Endothelial cell of umbilical vein (primary cell): Measurements from ENCODE around the gene NEDD4L. TPM values are rescaled to one million over a fixed set of nuclear protein-coding genes. Genes with fewer than 3 reads are reported as not detected.

Experiments
- BruUV-seq: library from RNA; stranded (reverse); fragments of 400-500 nt; replicated peaks from 2 replicates; lab custom pipeline; 2021; lab: Mats Ljungman, UMichigan
- CTCF ChIA-PET: fragments of 300-600, 350-600 bp; sonication (Branson Sonifier 250); formaldehyde crosslinking; loops from one replicate; lab custom pipeline; 2021; ENCODE audit warnings: antibody characterized with exemption, inconsistent platforms; lab: Charles Lee
- POLR2A ChIA-PET: fragments of 300-600, 350-600 bp; sonication (Branson Sonifier 250); formaldehyde crosslinking; loops from one replicate; lab custom pipeline; 2021; ENCODE audit warnings: antibody characterized with exemption, inconsistent platforms; lab: Charles Lee
- DNase-seq: peaks from one replicate; pipeline ENCODE4 v3.0.0-alpha.2; 2011; ENCODE audit warnings: low read depth, low spot score
- FAIRE-seq: peaks from 2 replicates; lab custom pipeline; 2011; peaks lifted over from hg19 to GRCh38; lab: Jason Lieb, UNC
- H2AFZ ChIP-seq: 2 replicates; pipeline ENCODE4 v1.6.0; 2012; ENCODE audit warnings: low read depth, low read length, control low read depth, inconsistent platforms
- H3K27ac ChIP-seq: 2 replicates; pipeline ENCODE4 v1.5.1; 2011; ENCODE audit warnings: low read depth, mild to moderate bottlenecking, control low read depth, low read length, moderate library complexity; ENCODE audit not compliant: insufficient read depth
- H3K27me3 ChIP-seq, 2 experiments: 2 replicates each; pipeline versions ENCODE4 v1.6.0 to v1.6.1; 2011; ENCODE audit warnings: low read length in 2 of 2, mixed read lengths in 1 of 2; ENCODE audit not compliant: control insufficient read depth in 2 of 2, insufficient read depth in 2 of 2
- H3K36me3 ChIP-seq, 2 experiments: 2 replicates in 1 of 2; 3 replicates in 1 of 2; pipeline ENCODE4 v1.5.1; 2011; ENCODE audit warnings: low read length in 2 of 2, mild to moderate bottlenecking in 1 of 2, moderate library complexity in 1 of 2; ENCODE audit not compliant: control insufficient read depth in 2 of 2, insufficient read depth in 2 of 2; ENCODE audit errors: extremely low read depth in 1 of 2
- H3K4me1 ChIP-seq: 3 replicates; pipeline ENCODE4 v1.5.1; 2011; ENCODE audit warnings: mild to moderate bottlenecking, low read length; ENCODE audit not compliant: control insufficient read depth, insufficient read depth; ENCODE audit errors: extremely low read depth
- H3K4me2 ChIP-seq: 2 replicates; pipeline ENCODE4 v1.6.1; 2011; ENCODE audit warnings: low read length, control low read depth, mixed read lengths; ENCODE audit not compliant: insufficient read depth
- H3K4me3 ChIP-seq, 3 experiments: fragments of 200-600 bp in 1 of 3; sonication (generic), shearing (Covaris generic) in 1 of 3; replicated peaks in 1 of 3; 2 replicates each; pipeline ENCODE4 v1.5.1; 2011 to 2016; ENCODE audit warnings: control low read depth in 3 of 3, low read length in 3 of 3, mild to moderate bottlenecking in 2 of 3, inconsistent platforms in 1 of 3, low read depth in 1 of 3, moderate library complexity in 1 of 3; ENCODE audit not compliant: insufficient read depth in 1 of 3
- H3K79me2 ChIP-seq: 2 replicates; pipeline ENCODE4 v1.6.0; 2012; ENCODE audit warnings: low read length, inconsistent platforms; ENCODE audit not compliant: control insufficient read depth, insufficient read depth
- H3K9ac ChIP-seq: replicated peaks from 2 replicates; pipeline ENCODE3; 2011; ENCODE audit warnings: low read length, control low read depth; ENCODE audit not compliant: insufficient read depth; ENCODE audit errors: extremely low read depth
- H3K9me1 ChIP-seq: replicated peaks from 3 replicates; pipeline ENCODE4 v1.6.0; 2011; ENCODE audit warnings: mild to moderate bottlenecking, low read length; ENCODE audit not compliant: control insufficient read depth, insufficient read depth; ENCODE audit errors: extremely low read depth
- H3K9me3 ChIP-seq: replicated peaks from 2 replicates; pipeline ENCODE4 v1.5.1; 2012; ENCODE audit warnings: low read length, inconsistent platforms; ENCODE audit not compliant: control insufficient read depth, insufficient read depth
- H4K20me1 ChIP-seq: replicated peaks from 2 replicates; pipeline ENCODE3; 2011; ENCODE audit warnings: mild to moderate bottlenecking, low read length; ENCODE audit not compliant: control insufficient read depth, insufficient read depth; ENCODE audit errors: extremely low read depth
- EZH2 ChIP-seq: IDR thresholded peaks from 2 replicates; pipeline ENCODE4 v1.6.1; 2012; ENCODE audit warnings: borderline replicate concordance, low read depth, mild to moderate bottlenecking, moderate library complexity, low read length, inconsistent platforms; ENCODE audit not compliant: severe bottlenecking
- FOS ChIP-seq: IDR thresholded peaks from 2 replicates; pipeline ENCODE4 v1.6.1; 2011; ENCODE audit warnings: mild to moderate bottlenecking, low read length, moderate library complexity, borderline replicate concordance; ENCODE audit not compliant: insufficient read depth
- GATA2 ChIP-seq: IDR thresholded peaks from 2 replicates; pipeline ENCODE4 v1.7.0; 2011; ENCODE audit warnings: low read depth, mild to moderate bottlenecking, moderate library complexity, mixed read lengths, low read length; ENCODE audit not compliant: insufficient read length, insufficient read depth
- JUN ChIP-seq: IDR thresholded peaks from 2 replicates; pipeline ENCODE4 v1.6.1; 2011; ENCODE audit warnings: borderline replicate concordance, low read depth; ENCODE audit not compliant: insufficient read length, insufficient read depth
- MYC ChIP-seq: IDR thresholded peaks from one replicate; pipeline ENCODE4 v1.6.1; 2011; ENCODE audit warnings: mild to moderate bottlenecking, low read depth, low read length
- POLR2A ChIP-seq: IDR thresholded peaks from 2 replicates; pipeline ENCODE4 v1.6.1; 2012; ENCODE audit warnings: low read depth, mild to moderate bottlenecking, control low read depth, low read length
- POLR2AphosphoS5 ChIP-seq: IDR thresholded peaks from 2 replicates; pipeline ENCODE4 v1.6.1; 2012; ENCODE audit warnings: low read depth, mild to moderate bottlenecking, control low read depth, low read length, moderate library complexity; ENCODE audit not compliant: insufficient read depth
- dilution Hi-C: fragments of 300-500 bp; cut with MboI; formaldehyde crosslinking; loops from one replicate; pipeline ENCODE4 v1.15.0; 2019; ENCODE audit warnings: low sequenced_read_pairs; ENCODE audit not compliant: extremely low pct_ligation_motif_present
- intact Hi-C: fragments of 100-400 bp; cut with micrococcal nuclease; formaldehyde crosslinking; loops from one replicate; pipeline ENCODE4 v1.10.0; 2022
- polyA plus RNA-seq, 4 experiments: library from polyadenylated mRNA; depleted of rRNA in 3 of 4; stranded (reverse) in 3 of 4; unstranded in 1 of 4; fragments of >200 nt; gene quantifications; 2 replicates each; pipeline versions ENCODE4 v1.2.1 to v1.2.3, GENCODE V29; 2011 to 2012; ENCODE audit warnings: missing spikeins in 1 of 4
- total RNA-seq: library from RNA; stranded (reverse); gene quantifications from 2 replicates; pipeline ENCODE4 v1.2.3, GENCODE V29; 2021
- TF ChIP-seq, protein P1 (sequence below), 2 donors: IDR thresholded peaks; 1 replicate in 1 of 2; 2 replicates in 1 of 2; pipeline ENCODE4 v1.5.1; 2011; ENCODE audit warnings: low read length in 2 of 2, mild to moderate bottlenecking in 2 of 2, moderate library complexity in 2 of 2, control low read depth in 1 of 2, inconsistent platforms in 1 of 2, low read depth in 1 of 2; ENCODE audit not compliant: insufficient read depth in 1 of 2; ENCODE audit errors: extremely low read depth in 1 of 2
- TF ChIP-seq, protein P2 (sequence below): IDR thresholded peaks from 2 replicates; pipeline ENCODE4 v1.6.1; 2011; ENCODE audit not compliant: insufficient read depth, insufficient read length

NEDD4L gene
- total and polyA plus RNA-seq, 2 donors (not counting 3 experiments of a cell fraction or from before 2014, with no cell fraction given): 20.5 to 78.9 TPM

DNA sequence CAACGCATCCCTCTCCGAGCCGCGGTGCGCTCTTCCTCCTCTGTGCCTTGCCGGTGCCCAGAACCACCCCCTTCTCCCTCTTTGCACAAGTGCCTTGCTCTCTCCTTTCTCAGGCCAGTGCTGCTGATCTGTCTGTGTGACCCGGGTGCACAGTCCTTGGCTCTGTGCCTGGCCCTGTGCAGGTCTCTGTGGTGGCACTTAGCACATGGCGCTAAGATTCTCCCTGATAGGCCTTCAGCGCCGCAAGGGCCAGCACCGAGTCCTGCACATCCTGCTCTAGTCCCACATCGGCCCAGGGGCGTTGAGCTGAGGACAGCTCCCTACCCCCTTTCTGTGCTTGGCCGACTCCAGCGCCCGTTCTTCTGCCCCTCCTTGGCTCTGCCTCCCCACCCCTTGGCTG lies 136.1 kb downstream of the NEDD4L start:
- Histone ChIP-seq H3K79me2 (no peaks in the 10 kb centered on the region), H3K4me1 (peaks cover 22% of the 10 kb centered on the region), H3K9me1 (no peaks in the 10 kb centered on the region), H3K9ac (no peak overlapping the region), H3K27ac (no peak overlapping the region), H3K9me3 (no peaks in the 10 kb centered on the region), H3K36me3 (no peaks in the 10 kb centered on the region), H2AFZ (no peak overlapping the region), H3K4me2 (no peak overlapping the region), H4K20me1 (no peaks in the 10 kb centered on the region), H3K27me3 (no peaks in the 10 kb centered on the region), H3K4me3 (no peak overlapping the region)
- intact Hi-C loops: loop anchor here (1.0 kb wide), 1 partner anchor 298 kb away; no protein-coding TSS in a partner anchor
- TF ChIP-seq EZH2 (no peak), GATA2 (no peak), JUN (no peak), MYC (no peak), POLR2A (no peak), POLR2AphosphoS5 (no peak), FOS (no peak)
- TF ChIP-seq, protein P1, sequence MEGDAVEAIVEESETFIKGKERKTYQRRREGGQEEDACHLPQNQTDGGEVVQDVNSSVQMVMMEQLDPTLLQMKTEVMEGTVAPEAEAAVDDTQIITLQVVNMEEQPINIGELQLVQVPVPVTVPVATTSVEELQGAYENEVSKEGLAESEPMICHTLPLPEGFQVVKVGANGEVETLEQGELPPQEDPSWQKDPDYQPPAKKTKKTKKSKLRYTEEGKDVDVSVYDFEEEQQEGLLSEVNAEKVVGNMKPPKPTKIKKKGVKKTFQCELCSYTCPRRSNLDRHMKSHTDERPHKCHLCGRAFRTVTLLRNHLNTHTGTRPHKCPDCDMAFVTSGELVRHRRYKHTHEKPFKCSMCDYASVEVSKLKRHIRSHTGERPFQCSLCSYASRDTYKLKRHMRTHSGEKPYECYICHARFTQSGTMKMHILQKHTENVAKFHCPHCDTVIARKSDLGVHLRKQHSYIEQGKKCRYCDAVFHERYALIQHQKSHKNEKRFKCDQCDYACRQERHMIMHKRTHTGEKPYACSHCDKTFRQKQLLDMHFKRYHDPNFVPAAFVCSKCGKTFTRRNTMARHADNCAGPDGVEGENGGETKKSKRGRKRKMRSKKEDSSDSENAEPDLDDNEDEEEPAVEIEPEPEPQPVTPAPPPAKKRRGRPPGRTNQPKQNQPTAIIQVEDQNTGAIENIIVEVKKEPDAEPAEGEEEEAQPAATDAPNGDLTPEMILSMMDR (IDR thresholded peaks at IDR 0.05; ENCODE audit: extremely low read depth in 1 of 2, insufficient read depth in 1 of 2, low read depth in 1 of 2, low read length in 2 of 2): no peak
- TF ChIP-seq, protein P2, sequence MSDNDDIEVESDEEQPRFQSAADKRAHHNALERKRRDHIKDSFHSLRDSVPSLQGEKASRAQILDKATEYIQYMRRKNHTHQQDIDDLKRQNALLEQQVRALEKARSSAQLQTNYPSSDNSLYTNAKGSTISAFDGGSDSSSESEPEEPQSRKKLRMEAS: no peak
- DNase-seq: no peak
- FAIRE-seq: no peak
- dilution Hi-C loops: no loop called here
- POLR2A ChIA-PET: no interaction called here
- BruUV-seq: no TSS peak
- CTCF ChIA-PET: interaction anchor here (1.5 kb wide), 1 partner anchor 46 kb away, joined by 8 read pairs; no protein-coding TSS in a partner anchor
